GM18499 (cell line): ENCODE measurements around the gene PCBP3.

Experiments
- ATAC-seq: cut with Tn5 transposase; IDR thresholded peaks from one replicate; pipeline ENCODE4 v1.9.1; 2021; ENCODE audit warnings: moderate number of reproducible peaks; ENCODE audit not compliant: insufficient read depth, unreplicated experiment

PCBP3 gene

GRCh38 chr21:45934085-45934484 lies 290.6 kb downstream of the PCBP3 start:
- ATAC-seq, result no peak

GRCh38 chr21:45934554-45934953 lies 291.0 kb downstream of the PCBP3 start:
- ATAC-seq, result no peak

- no peak for ATAC-seq
Measured at GRCh38 chr21:45935628-45936027, 292.1 kb downstream of the PCBP3 start.

GRCh38 chr21:45937721-45938452 lies 294.4 kb downstream of the PCBP3 start:
- ATAC-seq, result no peak

- ATAC-seq, result no peak
Measured at GRCh38 chr21:45938453-45938755, 294.9 kb downstream of the PCBP3 start.

- ATAC-seq, result no peak
Measured at GRCh38 chr21:45938811-45939520, 295.4 kb downstream of the PCBP3 start.

GRCh38 chr21:45939521-45940045 lies 296.1 kb downstream of the PCBP3 start:
- no peak for ATAC-seq

GRCh38 chr21:45940091-45940490 lies 296.6 kb downstream of the PCBP3 start:
- no peak for ATAC-seq

GRCh38 chr21:45940621-45941337 lies 297.3 kb downstream of the PCBP3 start:
- ATAC-seq, result no peak

- no peak for ATAC-seq
Measured at GRCh38 chr21:45941338-45941710, 297.8 kb downstream of the PCBP3 start.

GRCh38 chr21:45941717-45942546 lies 298.4 kb downstream of the PCBP3 start:
- ATAC-seq, result no peak

GRCh38 chr21:45942755-45943629 lies 299.5 kb downstream of the PCBP3 start:
- no peak for ATAC-seq

- no peak for ATAC-seq
Measured at GRCh38 chr21:45943630-45944540, 300.4 kb downstream of the PCBP3 start.

GRCh38 chr21:45944601-45945000 lies 301.1 kb downstream of the PCBP3 start:
- ATAC-seq, result no peak

GRCh38 chr21:45945066-45945867 lies 301.7 kb downstream of the PCBP3 start:
- ATAC-seq, result no peak

- no peak for ATAC-seq
Measured at GRCh38 chr21:45945868-45946210, 302.3 kb downstream of the PCBP3 start.

- ATAC-seq, result no peak
Measured at GRCh38 chr21:45947296-45947695, 303.8 kb downstream of the PCBP3 start.
